OCI-LY1 (cell line): ENCODE measurements around the gene SAXO1.

Source experiments
- H2AFZ ChIP-seq: fragments of 200-600 bp; sonication (generic), shearing (Covaris generic); 2 replicates; pipeline ENCODE4 v1.6.0; 2014; ENCODE audit warnings: antibody characterized with exemption, mild to moderate bottlenecking, low read length
- H3F3A ChIP-seq: fragments of 200-600 bp; sonication (generic), shearing (Covaris generic); 2 replicates; pipeline ENCODE4 v1.6.0; 2014; ENCODE audit warnings: mild to moderate bottlenecking, antibody characterized with exemption, low read length, moderate library complexity; ENCODE audit not compliant: insufficient read depth
- H3K27ac ChIP-seq: fragments of 200-600 bp; sonication (generic); 2 replicates; pipeline ENCODE4 v1.5.1; 2014; ENCODE audit warnings: low read length, mixed run types, mild to moderate bottlenecking, low read depth; ENCODE audit not compliant: poor library complexity, severe bottlenecking
- H3K27me3 ChIP-seq: fragments of 200-600 bp; sonication (generic); 2 replicates; pipeline ENCODE4 v1.6.0; 2014; ENCODE audit warnings: antibody characterized with exemption, mild to moderate bottlenecking, low read length, moderate library complexity; ENCODE audit not compliant: insufficient read depth
- H3K36me3 ChIP-seq: fragments of 200-600 bp; sonication (generic); 2 replicates; pipeline ENCODE4 v1.6.1; 2014; ENCODE audit warnings: mild to moderate bottlenecking, antibody characterized with exemption, low read length, moderate library complexity, mixed read lengths; ENCODE audit not compliant: insufficient read depth
- H3K4me1 ChIP-seq: fragments of 200-600 bp; sonication (generic); 2 replicates; pipeline ENCODE4 v1.5.1; 2014; ENCODE audit warnings: mild to moderate bottlenecking, low read length, moderate library complexity; ENCODE audit not compliant: insufficient read depth, severe bottlenecking
- H3K4me2 ChIP-seq: fragments of 200-600 bp; sonication (generic), shearing (Covaris generic); 2 replicates; pipeline ENCODE4 v1.6.1; 2014; ENCODE audit warnings: low read length
- H3K4me3 ChIP-seq: fragments of 200-600 bp; sonication (generic); 2 replicates; pipeline ENCODE4 v1.5.1; 2014; ENCODE audit warnings: low read length, low read depth, mild to moderate bottlenecking, mixed read lengths; ENCODE audit not compliant: poor library complexity, severe bottlenecking
- H3K79me2 ChIP-seq: fragments of 200-600 bp; shearing (Covaris generic); 2 replicates; pipeline ENCODE4 v1.6.1; 2016; ENCODE audit warnings: mixed run types, low read length, mixed read lengths; ENCODE audit not compliant: insufficient read depth
- H3K9ac ChIP-seq: fragments of 200-600 bp; sonication (generic), shearing (Covaris generic); 2 replicates; pipeline ENCODE4 v1.6.1; 2014; ENCODE audit warnings: mild to moderate bottlenecking, low read length, mixed read lengths
- H3K9me2 ChIP-seq: fragments of 200-600 bp; sonication (generic), shearing (Covaris generic); 2 replicates; pipeline ENCODE4 v1.6.1; 2014; ENCODE audit warnings: low read depth, mild to moderate bottlenecking, low read length, mixed read lengths
- H3K9me3 ChIP-seq: fragments of 200-600 bp; shearing (Covaris generic); 2 replicates; pipeline ENCODE4 v1.6.1; 2014; ENCODE audit warnings: low read length, mixed read lengths
- H4K20me1 ChIP-seq: fragments of 200-600 bp; sonication (generic), shearing (Covaris generic); 2 replicates; pipeline ENCODE4 v1.6.0; 2016; ENCODE audit warnings: mild to moderate bottlenecking, low read length; ENCODE audit not compliant: insufficient read depth
- CTCF ChIP-seq: fragments of 200-600 bp; sonication (generic), shearing (Covaris generic); IDR thresholded peaks from 2 replicates; pipeline ENCODE4 v1.5.1; 2017; ENCODE audit warnings: mild to moderate bottlenecking, antibody characterized with exemption, low read length, moderate library complexity, mixed read lengths
- EZH2 ChIP-seq: fragments of 200-600 bp; sonication (generic), shearing (Covaris generic); IDR thresholded peaks from 2 replicates; pipeline ENCODE4 v1.8.0; 2017; ENCODE audit warnings: borderline replicate concordance, mixed run types, mild to moderate bottlenecking, antibody characterized with exemption, low read length, moderate library complexity, mixed read lengths

The SAXO1 gene

GRCh38 chr9:18981476-18982261 is 51.3 kb downstream of the SAXO1 start:
- no peaks in the 10 kb centered on the region for H3K79me2 ChIP-seq
- no peak overlapping the region for H3K4me3 ChIP-seq
- no peaks in the 10 kb centered on the region for H3K9me3 ChIP-seq
- no peaks in the 10 kb centered on the region for H3F3A ChIP-seq
- H3K27me3 ChIP-seq = no peaks in the 10 kb centered on the region
- no peaks in the 10 kb centered on the region for H3K9me2 ChIP-seq
- no peak overlapping the region for H2AFZ ChIP-seq
- H3K4me2 ChIP-seq = no peak overlapping the region
- no peaks in the 10 kb centered on the region for H4K20me1 ChIP-seq
- H3K4me1 ChIP-seq = no peaks in the 10 kb centered on the region
- TF ChIP-seq EZH2 = no peak
- no peak for TF ChIP-seq CTCF
- H3K9ac ChIP-seq = no peak overlapping the region
- no peak overlapping the region for H3K27ac ChIP-seq
- no peaks in the 10 kb centered on the region for H3K36me3 ChIP-seq

DNA sequence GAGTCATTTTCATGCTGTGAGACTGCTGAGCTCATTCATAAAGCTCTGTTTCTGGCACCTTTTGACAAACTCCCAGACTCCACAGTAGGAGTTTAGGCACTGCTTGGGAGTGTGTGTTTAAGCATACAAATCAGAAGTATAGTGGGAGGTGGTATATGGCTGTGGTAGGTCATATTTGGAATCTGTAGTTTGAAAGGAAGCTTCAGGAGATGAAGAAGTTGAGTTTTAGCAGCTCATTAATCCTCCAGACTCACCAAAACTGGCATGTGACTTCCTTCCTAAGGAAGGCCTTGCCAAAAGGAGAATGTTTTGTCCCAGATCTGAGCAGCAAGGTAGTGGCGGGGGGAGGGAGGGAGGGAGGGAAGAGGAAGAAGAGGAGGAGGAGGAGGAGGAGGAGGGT is 52.8 kb downstream of the SAXO1 start:
- H3K27ac ChIP-seq = no peak overlapping the region

GRCh38 chr9:18979367-18979766 is 53.6 kb downstream of the SAXO1 start:
- H3K9me3 ChIP-seq = no peaks in the 10 kb centered on the region
- no peaks in the 10 kb centered on the region for H3K4me1 ChIP-seq
- TF ChIP-seq EZH2 (no peak), CTCF (no peak)
- no peaks in the 10 kb centered on the region for H4K20me1 ChIP-seq
- no peaks in the 10 kb centered on the region for H3K27me3 ChIP-seq
- H3K4me3 ChIP-seq = no peak overlapping the region
- no peaks in the 10 kb centered on the region for H3F3A ChIP-seq
- H3K4me2 ChIP-seq = no peak overlapping the region
- H2AFZ ChIP-seq = no peak overlapping the region
- no peaks in the 10 kb centered on the region for H3K9me2 ChIP-seq
- H3K79me2 ChIP-seq = no peaks in the 10 kb centered on the region
- H3K9ac ChIP-seq = no peak overlapping the region
- H3K36me3 ChIP-seq = no peaks in the 10 kb centered on the region
- H3K27ac ChIP-seq = no peak overlapping the region

More for the DNA sequence above, 52.8 kb downstream of the SAXO1 start:
- Histone ChIP-seq H3K36me3 (no peaks in the 10 kb centered on the region), H3F3A (no peaks in the 10 kb centered on the region), H3K27me3 (no peaks in the 10 kb centered on the region), H3K9me2 (no peaks in the 10 kb centered on the region), H3K4me2 (no peak overlapping the region), H3K4me1 (no peaks in the 10 kb centered on the region), H3K9me3 (no peaks in the 10 kb centered on the region), H3K79me2 (no peaks in the 10 kb centered on the region), H2AFZ (no peak overlapping the region), H3K4me3 (no peak overlapping the region), H3K9ac (no peak overlapping the region), H4K20me1 (no peaks in the 10 kb centered on the region)
- TF ChIP-seq CTCF (no peak), EZH2 (no peak)
